Renal cortical epithelial cell (primary cell): ENCODE measurements around the gene STX18. TPM values are rescaled to one million over a fixed set of nuclear protein-coding genes. Genes with fewer than 3 reads are reported as not detected.
"Not testable (repeated sequence)": the region's sequence is repeated elsewhere in the genome, so short reads cannot be mapped to it uniquely, and the experiment has no call there.

ENCODE experiments used
- DNase-seq: peaks from one replicate; pipeline ENCODE4 v3.0.0-alpha.2; 2011; ENCODE audit warnings: low read depth
- total RNA-seq: library from RNA; depleted of rRNA; stranded (reverse); fragments of >200 nt; gene quantifications from 2 replicates; pipeline ENCODE4 v1.2.3, GENCODE V29; 2014

The STX18 gene
- total RNA-seq, 1 donor from 2014 or later, result 31.9 TPM

DNA sequence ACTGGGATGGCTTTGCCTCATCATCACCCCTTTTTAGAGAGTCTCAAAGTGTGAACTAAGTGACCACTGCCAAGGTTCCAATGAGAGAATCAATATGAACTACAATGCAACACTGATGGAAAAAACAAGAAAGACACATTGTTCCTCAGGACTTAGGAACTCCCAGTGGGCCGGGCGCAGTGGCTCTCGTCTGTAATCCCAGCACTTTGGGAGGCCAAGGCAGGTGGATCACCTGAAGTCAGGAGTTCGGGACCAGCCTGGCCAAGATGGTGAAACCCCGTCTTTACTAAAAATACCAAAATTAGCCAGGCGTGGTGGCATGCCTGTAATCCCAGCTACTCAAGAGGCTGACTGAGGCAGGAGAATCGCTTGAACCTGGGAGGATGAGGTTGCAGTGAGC, 119.7 kb downstream of the STX18 start:
- not testable (repeated sequence) for DNase-seq

DNA sequence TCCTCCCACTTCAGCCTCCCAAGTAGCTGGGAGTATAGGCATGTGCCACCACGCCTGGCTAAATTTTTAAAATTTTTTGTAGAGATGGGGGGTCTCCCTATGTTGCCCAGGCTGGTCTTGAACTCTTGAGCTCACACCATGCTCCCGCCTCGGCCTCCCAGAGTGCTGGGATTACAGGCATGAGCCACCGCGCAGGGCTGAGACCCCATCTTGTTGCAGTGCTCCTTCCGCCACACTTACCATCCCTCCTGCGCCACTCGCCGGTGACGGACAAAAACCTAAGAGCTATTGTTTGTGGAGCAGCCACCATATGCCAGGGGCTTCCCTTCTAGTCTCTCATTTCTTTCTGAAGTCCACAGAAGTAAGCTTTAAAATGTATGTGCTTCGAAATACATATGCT, 120.5 kb downstream of the STX18 start:
- no peak for DNase-seq

GRCh38 chr4:4420421-4420820, 121.4 kb downstream of the STX18 start:
- no peak for DNase-seq

- no peak for DNase-seq
These were observed 122.0 kb downstream of the STX18 start for GRCh38 chr4:4419896-4420295.

DNA sequence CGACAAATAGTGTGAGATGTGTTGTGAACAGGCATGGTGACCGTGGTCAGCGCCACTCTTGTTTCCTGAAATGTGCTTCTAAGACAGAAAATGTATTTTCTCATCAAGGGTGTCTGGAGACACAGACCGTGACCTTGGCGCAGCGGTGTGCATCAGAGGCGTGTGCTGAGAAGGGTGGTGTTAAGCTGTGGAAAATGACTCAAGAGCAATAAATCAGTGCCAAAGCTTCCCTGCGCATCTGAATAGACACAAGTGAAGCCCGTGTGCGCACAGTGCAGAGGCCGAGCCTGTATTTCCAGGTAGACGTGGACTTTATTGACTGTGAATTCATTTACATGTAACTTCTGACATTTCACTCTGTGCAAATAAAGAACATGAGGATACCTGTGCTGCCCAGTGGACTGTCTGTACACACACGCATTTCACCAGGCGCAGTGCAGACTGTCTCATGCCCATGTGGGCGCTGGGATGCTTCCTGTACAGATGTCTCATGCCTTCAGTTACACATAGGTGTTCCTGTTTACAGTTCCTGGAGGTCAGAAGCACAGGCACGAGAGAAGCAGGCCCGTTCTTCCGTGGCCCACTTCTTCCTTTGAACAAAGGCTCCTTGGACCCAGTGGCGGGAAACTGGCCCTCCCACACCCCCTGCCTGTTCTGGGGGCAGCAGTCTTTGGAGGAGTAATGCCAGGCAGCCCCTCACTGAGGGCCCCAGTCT, 123.0 kb downstream of the STX18 start:
- DNase-seq, result no peak

DNA sequence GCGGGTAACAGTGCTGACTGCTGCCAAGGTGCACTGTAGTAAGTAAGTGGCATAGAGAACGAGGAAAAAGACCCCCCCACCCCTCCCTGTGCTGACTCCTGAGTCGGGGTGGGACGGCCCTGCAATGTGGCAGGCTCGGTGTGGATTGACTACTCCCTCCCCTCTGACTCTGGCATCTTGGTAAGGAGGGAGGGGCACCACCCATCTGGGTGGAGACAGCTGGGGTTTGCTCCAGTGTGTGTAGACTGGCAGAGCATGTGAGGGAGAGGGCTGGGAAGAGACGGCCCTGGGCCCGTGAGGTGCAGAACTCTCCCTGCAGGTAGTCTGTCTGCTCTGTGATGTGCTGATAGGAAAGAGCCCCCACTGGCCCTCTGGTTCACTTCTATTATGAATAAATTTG, 124.0 kb downstream of the STX18 start:
- DNase-seq, result no peak

DNA sequence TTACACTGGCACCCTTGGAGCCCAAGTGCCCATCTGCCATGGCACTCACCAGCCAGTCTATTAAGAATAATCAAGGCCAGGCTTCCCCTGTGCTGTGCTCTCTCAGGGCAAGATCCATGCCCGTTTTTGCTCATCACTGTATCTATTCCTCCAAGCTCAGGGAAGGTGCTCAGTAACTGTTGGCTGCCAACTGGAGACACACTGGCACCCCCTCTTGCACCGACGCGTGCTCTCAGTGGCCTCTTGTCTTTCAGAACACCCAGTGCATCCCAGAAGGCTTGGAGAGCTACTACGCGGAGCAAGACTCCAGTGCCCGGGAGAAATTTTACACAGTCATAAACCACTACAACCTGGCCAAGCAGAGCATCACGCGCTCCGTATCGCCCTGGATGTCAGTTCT, 124.9 kb downstream of the STX18 start:
- DNase-seq, result no peak

GRCh38 chr4:4415806-4416805, 125.7 kb downstream of the STX18 start:
- DNase-seq, result no peak

GRCh38 chr4:4415107-4415805, 126.6 kb downstream of the STX18 start:
- no peak for DNase-seq

GRCh38 chr4:4413806-4414205, 128.0 kb downstream of the STX18 start:
- DNase-seq, result no peak

DNA sequence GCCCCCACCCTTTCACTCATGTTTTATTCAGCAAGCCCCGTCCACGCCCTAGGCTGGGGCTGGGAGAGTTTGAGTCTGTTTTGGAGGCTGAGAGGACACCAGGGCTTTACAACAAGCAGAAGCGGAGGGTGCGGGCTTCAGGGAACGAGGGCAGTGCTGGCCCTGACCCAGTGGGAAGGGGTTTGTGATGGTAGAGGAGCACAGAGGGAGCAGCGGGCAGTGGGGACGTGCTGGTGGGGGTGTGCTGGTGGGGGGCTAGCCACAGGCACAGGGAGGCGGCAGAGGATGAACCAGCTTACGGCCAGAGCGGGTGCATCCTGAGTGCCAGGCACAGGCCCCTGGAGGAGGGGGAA, 128.5 kb downstream of the STX18 start:
- no peak for DNase-seq

DNA sequence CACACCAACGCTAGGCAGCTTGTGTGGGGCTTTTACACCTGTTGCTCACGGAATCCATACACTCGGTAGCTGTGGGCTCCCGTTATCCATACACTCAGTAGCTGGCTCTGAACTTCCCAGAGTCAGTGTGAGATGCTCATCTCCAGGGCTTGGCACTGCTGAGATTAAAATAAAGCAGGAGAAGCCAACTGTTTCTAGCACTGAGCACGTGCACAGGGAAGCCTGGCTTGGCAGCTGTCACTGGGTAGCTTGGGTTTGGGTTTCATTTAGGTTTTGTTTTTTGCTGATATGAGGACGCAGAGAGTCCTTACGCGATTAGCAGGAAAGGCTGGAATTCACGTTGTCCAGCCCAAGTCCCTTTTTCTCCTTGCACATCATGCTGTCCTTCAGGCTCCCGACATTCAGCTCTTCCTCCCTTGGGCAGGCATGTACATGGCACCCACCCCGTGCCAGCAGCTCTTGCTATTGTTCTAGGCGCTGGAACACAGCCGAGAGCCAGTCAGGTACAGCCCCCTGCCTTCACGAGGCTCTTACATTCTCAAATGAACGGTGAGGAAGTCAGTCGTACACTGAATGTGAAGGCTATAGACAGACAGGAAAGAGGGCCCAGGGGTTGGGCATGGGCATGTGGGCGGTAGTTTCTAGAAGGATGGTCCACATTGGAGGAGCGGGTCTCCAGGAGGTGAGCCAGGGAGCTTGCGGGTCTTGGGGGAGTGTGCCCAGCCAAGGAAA, 129.0 kb downstream of the STX18 start:
- no peak for DNase-seq

GRCh38 chr4:4411906-4412305, 129.9 kb downstream of the STX18 start:
- no peak for DNase-seq

DNA sequence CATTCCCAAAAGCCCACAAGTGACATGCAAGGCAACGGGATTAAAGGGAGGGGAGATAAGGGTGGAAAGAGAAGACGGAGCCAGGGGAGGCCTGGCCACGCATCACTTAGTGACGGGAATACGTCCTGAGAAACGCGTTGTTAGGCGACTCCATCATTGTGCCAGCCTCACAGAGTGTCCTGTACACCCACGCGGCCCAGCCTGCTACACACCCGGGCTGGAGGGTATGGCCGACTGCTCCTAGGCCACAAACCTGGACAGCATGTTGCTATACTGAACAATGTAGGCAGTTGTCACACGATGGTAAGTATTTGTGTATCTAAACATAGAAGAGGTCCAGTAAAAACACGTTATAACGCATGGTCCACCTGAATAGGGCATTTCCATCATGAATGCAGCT, 131.6 kb downstream of the STX18 start:
- no peak for DNase-seq

GRCh38 chr4:4409416-4410115, 132.3 kb downstream of the STX18 start:
- DNase-seq, result no peak

- no peak for DNase-seq
These were observed 133.1 kb downstream of the STX18 start for GRCh38 chr4:4408576-4409335.

DNA sequence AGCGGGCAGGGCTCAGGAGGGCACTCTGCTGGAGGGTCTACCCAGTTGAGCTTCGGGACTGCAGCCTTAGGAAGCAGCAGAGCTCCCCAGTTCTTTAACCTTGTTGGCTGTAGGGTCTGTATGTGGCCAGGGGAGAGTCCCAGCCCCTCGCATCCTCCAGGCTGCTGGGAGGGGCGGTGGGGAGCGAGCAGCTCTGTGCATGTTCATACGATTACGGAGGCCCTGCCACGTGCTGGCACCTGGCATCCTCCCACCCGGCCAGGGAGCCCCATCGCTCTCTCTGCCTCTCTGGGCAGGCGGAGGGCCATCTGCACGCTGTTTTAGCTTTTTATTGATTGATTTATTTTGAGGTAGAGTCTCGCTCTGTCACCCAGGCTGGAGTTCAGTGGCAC, 133.7 kb downstream of the STX18 start:
- DNase-seq, result no peak

DNA sequence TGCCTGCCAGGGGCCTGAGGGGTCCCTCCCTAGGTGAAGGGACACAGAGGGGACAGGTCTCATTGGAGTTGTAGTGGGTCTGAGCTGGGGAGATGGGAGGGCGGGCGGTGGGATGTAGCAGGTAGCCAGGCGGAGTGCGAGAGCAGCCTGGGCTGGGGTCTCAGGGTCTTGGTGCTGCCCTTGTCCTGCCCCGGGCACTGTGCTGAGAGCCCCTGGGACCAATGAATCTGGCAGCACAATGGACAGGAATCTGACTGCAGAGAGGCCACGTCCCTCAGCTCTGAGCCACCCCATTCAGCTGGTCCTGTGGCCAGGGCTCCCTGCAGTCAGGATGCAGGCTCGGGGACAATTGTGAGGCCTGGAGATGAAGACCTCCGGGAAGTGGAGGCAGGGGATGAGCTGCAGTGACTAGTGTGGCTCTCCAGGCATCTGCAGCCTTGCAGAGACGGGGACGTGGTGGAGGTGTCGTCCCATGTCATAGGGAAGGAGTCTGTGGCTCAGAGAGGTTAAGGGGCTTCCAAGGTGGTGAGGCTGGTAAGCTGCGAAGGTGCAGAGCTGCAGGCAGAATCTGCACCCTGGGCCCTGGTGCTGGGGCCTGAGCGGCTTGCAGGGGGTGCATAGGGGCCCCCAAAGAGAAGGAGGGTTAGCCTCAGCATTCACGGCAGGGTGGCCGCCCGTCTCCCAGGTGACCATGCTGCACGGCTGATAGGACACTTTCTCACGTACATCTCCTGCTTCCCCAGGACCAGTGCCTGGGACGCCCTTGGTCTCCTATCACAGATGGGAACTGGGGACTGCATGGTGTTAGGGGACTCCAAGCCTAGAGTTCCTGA, 134.3 kb downstream of the STX18 start:
- DNase-seq, result no peak
